Stimulated activated naive CD8-positive, alpha-beta T cell treated with anti-CD3 and anti-CD28 coated beads, Interleukin-15, amount 100 ng/mL, for 72 hours (primary cell): ENCODE results near the gene SMIM36.

Experiments used
- ATAC-seq: fragments of 150-1000 bp; cut with Tn5 transposase; 2 replicates; pipeline ENCODE4 v1.10.0; 2021; ENCODE audit warnings: mild to moderate bottlenecking, moderate library complexity
- DNase-seq, 2 donors: peaks; one replicate each; pipeline ENCODE4 v3.0.0; 2021 to 2022
- H3K27ac Mint-ChIP-seq, 2 donors: one replicate each; pipeline ENCODE4 v1.8.0; 2022; ENCODE audit warnings: mild to moderate bottlenecking in 2 of 2, mixed read lengths in 2 of 2, moderate library complexity in 2 of 2
- H3K27me3 Mint-ChIP-seq: one replicate; pipeline ENCODE4 v1.8.0; 2022; ENCODE audit warnings: mixed read lengths
- H3K4me1 Mint-ChIP-seq: one replicate; pipeline ENCODE4 v1.8.0; 2022; ENCODE audit warnings: mild to moderate bottlenecking, mixed read lengths
- H3K4me3 Mint-ChIP-seq, 2 donors: one replicate each; pipeline ENCODE4 v1.8.0; 2022; ENCODE audit warnings: mild to moderate bottlenecking in 2 of 2, mixed read lengths in 2 of 2, moderate library complexity in 1 of 2
- H3K9me3 Mint-ChIP-seq, 2 donors: one replicate each; pipeline ENCODE4 v1.8.0; 2022; ENCODE audit warnings: mixed read lengths in 2 of 2

The SMIM36 gene

DNA sequence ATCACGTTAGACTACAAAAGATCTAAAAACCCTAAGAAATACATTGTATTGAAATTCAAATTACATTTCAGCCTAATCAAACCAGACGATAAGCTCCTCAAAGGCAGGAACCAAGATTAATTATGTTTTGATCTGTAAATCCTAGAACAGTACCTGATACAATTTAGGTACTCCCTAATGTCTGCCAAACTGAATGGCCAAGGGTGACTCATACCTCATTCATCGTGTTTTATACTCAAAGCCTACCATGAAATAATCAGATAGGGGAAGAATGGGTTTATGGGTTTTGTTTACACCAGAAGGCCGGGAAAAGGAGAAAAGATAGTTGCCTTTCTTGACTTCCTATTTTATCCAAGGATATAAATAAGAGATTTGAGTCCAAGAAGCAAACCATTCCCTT is 108.9 kb downstream of the SMIM36 start:
- ATAC-seq: no peak
- no peaks in the 10 kb centered on the region for H3K27me3 Mint-ChIP-seq
- H3K9me3 Mint-ChIP-seq: no peaks in the 10 kb centered on the region
- no peak for DNase-seq
- no peaks in the 10 kb centered on the region for H3K4me1 Mint-ChIP-seq
- no peak overlapping the region for H3K4me3 Mint-ChIP-seq
- no peak overlapping the region for H3K27ac Mint-ChIP-seq
